ENCODE measurements around the gene MORN1.

MORN1 gene

DNA sequence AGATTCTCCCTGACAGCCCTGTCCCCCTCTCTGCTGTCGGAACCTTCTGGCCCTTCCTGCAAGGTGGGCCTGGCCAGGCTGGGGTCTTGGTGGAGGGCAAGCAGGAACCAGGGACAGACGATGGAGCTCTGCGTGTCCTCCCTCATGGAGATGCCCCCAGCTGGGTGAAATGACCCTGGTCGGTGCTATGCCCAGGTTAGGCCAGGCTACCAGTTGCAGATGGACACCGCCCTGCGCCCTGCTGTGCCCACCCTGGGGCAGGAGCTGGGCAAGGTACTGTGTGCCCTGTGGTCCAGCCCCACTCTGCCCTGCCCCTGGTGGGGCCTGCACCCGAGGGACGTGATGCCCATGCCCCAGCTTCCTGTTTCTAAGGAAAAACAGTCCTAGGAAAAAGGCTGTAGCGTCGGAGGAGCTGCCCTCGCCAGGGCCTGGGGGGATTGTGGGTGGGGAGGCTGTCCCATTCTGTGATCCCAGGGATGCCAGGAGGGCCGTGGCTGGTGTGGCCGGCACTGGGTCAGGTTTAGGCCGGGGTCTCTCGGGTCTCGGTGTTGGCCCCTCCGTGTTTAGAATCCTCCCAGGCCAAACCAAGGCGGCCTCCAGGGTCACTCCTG, 77.6 kb downstream of the MORN1 start:
- H3K4me3 ChIP-seq (ENCODE audit: low read length), result no peak overlapping the region
- no peak for TF ChIP-seq ZNF274 (IDR thresholded peaks at IDR 0.05; ENCODE audit: low read depth, low read length)

DNA sequence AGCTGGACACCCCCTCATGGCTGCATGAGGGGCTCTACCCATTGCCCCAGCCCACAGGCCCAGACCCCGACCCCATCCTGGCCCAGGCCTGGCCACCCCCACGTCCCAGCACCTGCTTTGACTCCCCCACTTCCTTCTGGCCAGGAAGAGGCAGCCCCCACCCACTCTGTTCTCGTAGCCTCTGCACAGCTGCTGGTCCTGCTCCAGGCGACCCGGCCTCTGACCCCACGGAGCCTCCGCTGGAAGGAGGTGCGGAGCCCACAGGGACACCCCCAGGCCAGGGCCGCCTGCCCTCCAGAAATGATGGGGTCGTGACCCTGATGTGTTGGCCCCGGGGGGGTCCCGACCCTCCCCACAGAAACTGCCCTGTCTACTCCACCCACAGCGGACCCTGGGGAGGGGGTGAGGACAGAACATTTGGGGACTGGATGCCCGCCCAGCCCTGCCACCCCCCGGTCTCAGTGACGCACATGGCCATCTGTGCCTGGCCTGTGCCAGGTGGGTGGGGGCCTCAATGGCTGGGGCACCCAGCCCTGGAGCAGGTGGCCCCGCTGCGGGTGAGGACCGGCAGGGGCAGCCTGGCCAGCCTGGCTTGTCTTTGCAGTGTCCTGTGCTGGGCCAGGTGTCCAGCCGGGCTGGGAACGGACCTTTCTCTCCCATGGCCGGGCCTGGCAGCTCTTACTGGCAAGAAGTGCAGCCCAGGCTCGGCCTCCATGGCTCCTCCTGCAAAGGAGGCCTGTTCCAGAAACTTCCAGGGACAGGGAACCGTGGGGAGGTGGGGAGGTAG, 78.6 kb downstream of the MORN1 start:
- no peak overlapping the region for H3K4me3 ChIP-seq (ENCODE audit: low read length)
- no peak for TF ChIP-seq ZNF274 (IDR thresholded peaks at IDR 0.05; ENCODE audit: low read depth, low read length)

DNA sequence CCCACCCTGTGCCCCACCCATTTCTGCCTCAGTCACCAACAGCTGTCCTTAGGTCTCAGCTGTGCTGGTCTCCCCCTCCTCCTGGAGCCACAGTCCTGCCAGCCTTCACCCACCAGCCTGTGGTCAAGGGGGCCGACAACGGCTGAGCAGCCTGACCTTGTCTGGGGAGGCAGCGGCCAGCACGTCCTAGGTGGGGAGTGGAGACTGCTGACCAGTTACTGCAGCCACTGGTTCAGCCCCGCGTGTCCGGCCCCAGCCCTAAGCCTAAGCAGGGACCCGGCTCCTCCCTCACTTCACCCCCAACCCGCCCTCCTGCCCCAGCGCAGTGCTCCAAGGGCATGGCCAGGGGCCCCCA, 79.2 kb downstream of the MORN1 start:
- no peak overlapping the region for H3K4me3 ChIP-seq (ENCODE audit: low read length)
- no peak for TF ChIP-seq ZNF274 (IDR thresholded peaks at IDR 0.05; ENCODE audit: low read depth, low read length)

DNA sequence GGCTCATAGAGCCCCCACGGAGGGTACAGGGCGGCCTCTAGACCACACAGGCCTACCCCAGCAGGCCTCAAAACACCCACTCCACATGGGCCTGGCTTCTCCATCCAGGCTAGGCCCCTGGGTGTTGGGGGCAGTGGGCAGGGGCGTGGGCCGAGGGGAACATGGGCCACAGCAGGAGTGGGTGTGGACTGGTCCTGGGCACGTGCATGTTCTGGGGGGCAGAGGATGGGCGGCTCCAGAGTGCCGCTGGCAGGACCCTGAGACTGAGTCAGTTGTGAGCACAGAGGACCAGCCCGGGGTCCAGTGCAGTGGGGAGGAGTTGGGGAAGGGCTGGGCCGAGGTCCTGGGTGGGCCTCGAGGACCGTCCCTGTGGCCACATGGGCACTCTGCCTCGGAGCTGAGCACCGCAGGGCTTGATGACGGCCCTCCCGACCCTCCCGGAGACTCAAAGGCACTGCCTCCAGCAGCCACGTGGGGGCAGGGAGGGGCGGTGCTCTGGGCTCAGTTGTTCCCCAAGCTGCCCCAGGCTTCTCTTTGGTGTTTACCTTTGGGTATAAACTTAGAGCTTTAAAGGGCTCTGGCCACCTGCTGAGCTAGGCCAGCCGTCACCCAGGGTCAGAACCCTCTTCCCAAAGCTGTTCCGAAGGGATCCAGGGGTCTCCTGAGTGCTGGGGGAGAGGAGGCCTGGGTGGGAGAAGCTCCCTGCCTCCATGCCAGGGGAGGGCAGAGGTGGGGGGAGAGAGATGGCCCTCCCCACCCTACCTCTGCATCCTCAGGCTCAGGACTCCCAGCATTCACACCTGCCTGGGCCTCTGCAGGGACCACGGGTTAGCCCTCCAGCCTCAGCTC, 79.9 kb downstream of the MORN1 start:
- no peak for TF ChIP-seq ZNF274 (IDR thresholded peaks at IDR 0.05; ENCODE audit: low read depth, low read length)
- no peak overlapping the region for H3K4me3 ChIP-seq (ENCODE audit: low read length)

DNA sequence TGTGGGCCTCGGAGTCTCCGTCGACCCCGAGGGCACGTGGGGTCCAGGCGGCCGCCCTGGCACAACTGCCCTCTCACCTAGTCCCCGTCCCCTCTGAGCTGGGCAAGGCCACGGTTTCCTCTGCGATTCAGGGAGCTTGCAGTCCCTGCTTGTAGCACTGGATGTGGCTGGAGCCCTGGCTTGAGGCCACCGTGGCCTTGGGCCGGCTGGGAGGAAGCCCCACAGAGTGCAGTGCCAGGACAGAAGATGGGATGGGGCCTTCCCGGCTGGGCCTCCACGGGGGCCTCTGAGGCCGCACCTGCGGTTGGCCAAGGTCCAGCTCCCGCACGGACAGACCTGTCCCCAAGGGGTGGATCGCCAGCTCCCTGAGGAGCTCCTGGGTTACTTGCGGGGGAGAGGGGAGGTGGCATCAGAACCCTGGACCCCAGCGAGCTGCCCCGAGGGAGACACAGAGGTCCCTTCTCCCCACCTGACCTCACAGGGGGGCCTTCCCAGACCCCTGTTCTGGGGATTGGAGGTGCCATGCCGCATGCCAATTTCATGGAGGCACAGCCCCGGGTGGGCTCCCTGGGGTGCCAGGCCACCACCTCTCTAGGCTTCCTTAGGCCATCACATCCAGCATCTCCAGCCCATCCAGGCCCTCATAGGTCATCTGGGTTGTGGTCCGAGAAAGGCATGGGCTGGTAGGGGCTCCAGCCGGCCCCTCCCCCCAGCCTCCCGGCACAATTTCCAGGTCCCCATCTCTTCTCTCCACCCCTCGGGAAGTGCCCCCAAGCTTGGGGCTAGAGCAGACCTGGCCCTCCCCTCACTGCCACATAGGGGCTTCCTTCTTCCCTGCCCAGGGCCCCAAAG, 80.8 kb downstream of the MORN1 start:
- no peak overlapping the region for H3K4me3 ChIP-seq (ENCODE audit: low read length)
- TF ChIP-seq ZNF274 (IDR thresholded peaks at IDR 0.05; ENCODE audit: low read depth, low read length), result no peak

DNA sequence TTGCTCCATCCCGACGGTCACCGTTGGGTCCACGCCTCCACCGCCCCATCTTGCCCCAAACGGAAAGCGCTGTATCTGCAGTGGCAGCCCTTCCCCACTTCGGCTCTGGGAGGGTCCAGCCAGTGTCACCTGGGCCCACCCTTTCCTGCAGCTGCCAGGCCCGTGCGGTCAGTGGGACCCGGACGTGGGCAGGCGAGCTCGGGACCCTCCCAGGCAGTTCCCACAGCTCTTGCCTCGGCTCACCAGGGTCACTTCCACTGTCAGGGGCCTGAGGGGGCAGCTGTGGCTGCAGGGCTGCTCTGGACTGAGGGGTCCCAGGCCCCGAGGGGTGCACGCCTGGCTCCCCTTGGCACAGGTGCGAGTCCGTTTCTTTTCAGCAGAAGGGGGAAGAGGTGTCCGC, 82.5 kb downstream of the MORN1 start:
- no peak for TF ChIP-seq ZNF274 (IDR thresholded peaks at IDR 0.05; ENCODE audit: low read depth, low read length)
- no peak overlapping the region for H3K4me3 ChIP-seq (ENCODE audit: low read length)

DNA sequence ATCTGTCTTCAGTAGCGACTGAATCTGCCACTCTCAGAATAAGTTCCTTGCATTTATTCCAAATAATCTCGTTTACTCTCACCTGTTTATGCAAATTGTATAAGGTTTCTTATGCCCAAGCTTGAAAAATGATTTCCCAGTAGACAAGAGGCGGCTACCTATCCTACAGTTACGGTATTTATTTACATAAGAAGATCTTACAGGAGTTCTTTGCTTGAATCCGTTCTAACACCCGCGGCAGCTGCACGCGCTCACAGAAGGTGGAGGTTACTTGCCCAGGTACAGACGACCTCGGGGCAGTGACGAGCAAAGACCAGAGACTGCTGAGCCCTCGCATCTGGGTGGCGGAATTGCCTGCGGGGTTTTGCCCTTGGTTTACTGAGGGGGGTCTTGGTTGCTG, 83.4 kb downstream of the MORN1 start:
- no peak overlapping the region for H3K4me3 ChIP-seq (ENCODE audit: low read length)

DNA sequence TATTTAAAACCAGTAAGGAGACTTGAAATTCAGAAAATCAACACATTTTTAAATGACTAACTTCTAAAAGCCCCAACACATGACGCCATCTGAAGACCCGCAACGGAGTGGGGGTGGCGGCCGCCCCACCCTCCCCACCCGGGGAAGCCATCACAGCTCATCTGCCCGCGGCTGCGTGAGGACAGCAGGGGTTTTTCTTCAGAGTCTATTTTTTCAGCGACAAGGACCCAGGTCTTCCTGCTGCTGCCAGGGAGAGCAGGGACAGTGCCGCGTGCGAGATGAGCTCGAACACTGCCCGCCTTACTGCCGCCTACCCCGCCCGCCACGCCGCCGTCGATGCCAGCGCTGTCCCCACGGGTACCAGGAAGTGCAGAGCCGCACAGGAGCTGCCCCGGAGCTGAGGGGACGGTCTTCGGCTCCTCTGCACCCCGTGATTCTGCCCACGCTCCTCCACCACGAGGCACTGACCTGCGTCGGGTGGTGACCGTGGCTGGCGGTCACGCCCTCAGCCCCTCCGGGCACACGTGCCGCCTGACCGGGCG, 84.2 kb downstream of the MORN1 start:
- TF ChIP-seq ZNF274 (IDR thresholded peaks at IDR 0.05; ENCODE audit: low read depth, low read length), result no peak
- H3K4me3 ChIP-seq (ENCODE audit: low read length), result no peak overlapping the region

More for the DNA sequence above, 83.4 kb downstream of the MORN1 start:
- TF ChIP-seq ZNF274 (IDR thresholded peaks at IDR 0.05; ENCODE audit: low read depth, low read length), result no peak

DNA sequence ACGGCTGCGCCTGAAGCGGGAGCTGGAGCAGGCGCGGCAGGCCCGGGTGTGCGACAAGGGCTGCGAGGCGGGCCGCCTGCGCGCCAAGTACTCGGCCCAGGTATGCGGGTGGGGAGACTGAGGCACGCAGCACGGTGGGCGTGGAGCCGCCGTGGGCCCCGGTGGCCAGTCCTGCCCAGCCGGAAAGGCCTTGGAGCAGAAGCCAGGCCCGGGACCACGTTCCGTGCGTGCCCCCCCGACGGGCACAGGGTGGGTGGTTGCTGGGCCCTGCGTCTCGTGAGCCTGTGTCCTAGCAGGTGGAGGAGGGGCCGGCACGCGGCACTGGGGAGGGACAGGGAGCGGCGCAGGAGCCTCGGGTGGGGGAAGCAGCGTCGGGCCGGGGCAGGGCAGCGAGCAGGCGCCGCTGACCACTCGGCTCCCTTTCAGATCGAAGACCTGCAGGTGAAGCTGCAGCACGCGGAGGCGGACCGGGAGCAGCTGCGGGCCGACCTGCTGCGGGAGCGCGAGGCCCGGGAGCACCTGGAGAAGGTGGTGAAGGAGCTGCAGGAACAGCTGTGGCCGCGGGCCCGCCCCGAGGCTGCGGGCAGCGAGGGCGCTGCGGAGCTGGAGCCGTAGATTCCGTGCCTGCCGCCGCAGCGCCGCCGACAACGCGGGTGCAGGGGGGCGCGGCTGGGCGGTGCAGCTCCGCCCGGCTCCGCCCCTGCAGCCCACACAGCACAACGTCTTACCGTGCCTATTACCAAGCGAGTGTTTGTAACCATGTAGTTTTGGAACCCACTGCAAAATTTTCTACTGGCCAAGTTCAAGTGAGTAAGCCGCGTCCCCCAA, 85.0 kb downstream of the MORN1 start:
- TF ChIP-seq ZNF274 (IDR thresholded peaks at IDR 0.05; ENCODE audit: low read depth, low read length), result no peak
- H3K4me3 ChIP-seq (ENCODE audit: low read length), result no peak overlapping the region

DNA sequence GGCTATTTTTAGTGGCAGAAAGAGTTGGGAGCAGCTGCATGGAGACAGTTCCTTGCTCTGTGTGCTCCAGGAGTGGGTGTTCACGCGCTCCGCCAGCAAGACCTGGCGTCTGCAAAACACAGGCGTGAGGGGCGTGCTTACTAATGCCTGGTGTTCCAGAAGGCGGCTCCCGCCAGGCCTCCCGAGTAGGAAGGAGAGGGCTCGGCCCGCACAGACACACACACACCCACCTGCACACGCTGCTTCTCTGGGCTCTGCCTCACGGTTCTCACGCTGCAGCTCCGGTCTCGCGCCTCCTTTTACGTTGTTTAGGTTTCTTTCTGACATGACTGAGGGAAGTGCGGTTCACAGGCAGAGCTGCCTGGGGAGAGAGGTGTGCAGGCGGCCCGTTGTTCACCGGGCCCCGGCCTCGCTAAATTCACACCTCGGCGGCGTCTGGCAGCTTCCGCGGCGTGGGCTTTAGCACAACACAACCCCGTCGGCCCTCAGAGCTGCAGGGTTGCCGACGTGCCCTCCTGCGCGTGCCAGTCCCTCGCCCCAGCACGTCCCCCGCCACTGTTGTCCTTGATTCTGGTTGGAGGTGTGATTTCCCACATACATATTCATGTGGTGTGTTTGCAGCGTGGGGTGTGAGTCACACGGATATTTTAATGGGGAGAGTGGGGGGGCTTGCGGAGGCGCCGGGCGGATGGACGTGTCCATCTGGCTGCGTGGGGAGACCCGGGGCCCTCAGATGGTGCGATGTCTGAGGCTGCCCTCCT, 86.3 kb downstream of the MORN1 start:
- TF ChIP-seq ZNF274 (IDR thresholded peaks at IDR 0.05; ENCODE audit: low read depth, low read length), result no peak
- H3K4me3 ChIP-seq (ENCODE audit: low read length), result no peak overlapping the region

DNA sequence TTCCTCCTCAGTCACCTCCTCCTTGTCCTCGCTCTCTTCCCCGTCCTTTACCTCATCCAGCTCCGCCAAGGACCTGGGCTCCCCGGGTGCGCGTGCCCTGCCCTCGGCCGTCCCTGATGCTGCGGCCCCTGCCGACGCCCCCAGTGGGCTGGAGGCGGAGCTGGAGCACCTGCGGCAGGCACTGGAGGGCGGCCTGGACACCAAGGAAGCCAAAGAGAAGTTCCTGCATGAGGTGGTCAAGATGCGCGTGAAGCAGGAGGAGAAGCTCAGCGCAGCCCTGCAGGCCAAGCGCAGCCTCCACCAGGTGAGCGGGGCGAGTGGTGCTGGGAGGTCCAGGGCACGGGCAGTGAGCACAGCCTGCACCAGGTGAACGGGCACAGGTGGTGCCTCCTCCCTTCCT, 87.1 kb downstream of the MORN1 start:
- no peak for TF ChIP-seq ZNF274 (IDR thresholded peaks at IDR 0.05; ENCODE audit: low read depth, low read length)
- H3K4me3 ChIP-seq (ENCODE audit: low read length), result no peak overlapping the region

DNA sequence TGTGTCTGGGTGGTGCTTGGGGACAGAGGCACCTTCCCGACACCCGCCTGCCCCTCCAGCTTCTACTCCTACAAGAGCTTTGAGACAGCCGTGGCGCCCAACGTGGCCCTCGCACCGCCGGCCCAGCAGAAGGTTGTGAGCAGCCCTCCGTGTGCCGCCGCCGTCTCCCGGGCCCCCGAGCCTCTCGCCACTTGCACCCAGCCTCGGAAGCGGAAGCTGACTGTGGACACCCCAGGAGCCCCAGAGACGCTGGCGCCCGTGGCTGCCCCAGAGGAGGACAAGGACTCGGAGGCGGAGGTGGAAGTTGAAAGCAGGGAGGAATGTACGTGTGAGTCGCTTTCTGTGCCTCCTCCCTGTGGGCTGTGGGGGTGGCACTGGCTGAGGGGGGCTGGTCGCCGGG, 87.6 kb downstream of the MORN1 start:
- TF ChIP-seq ZNF274 (IDR thresholded peaks at IDR 0.05; ENCODE audit: low read depth, low read length), result no peak
- H3K4me3 ChIP-seq (ENCODE audit: low read length), result no peak overlapping the region
